GM10266 (cell line): ENCODE results near the gene PARP15.

Experiments
- DNase-seq: peaks from one replicate; pipeline ENCODE4 v3.0.0; 2012; ENCODE audit errors: extremely low spot score
- CTCF ChIP-seq: IDR thresholded peaks from 2 replicates; pipeline ENCODE4 v1.5.1; 2012; ENCODE audit warnings: mild to moderate bottlenecking, low read depth; ENCODE audit not compliant: control insufficient read depth, insufficient read depth; ENCODE audit errors: missing control alignments

PARP15 gene

GRCh38 chr3:122660297-122660974 is 83.0 kb downstream of the PARP15 start:
- TF ChIP-seq CTCF, result peak; percentile 16
- DNase-seq, result no peak

- TF ChIP-seq CTCF, result no peak
- no peak for DNase-seq
These were observed 84.2 kb downstream of the PARP15 start for GRCh38 chr3:122661633-122662032.

- no peak for DNase-seq
- no peak for TF ChIP-seq CTCF
These were observed 85.1 kb downstream of the PARP15 start for GRCh38 chr3:122662505-122662904.

- DNase-seq, result no peak
These were observed 87.9 kb downstream of the PARP15 start for GRCh38 chr3:122665226-122665786.

GRCh38 chr3:122665881-122666280 is 88.4 kb downstream of the PARP15 start:
- no peak for TF ChIP-seq CTCF
- no peak for DNase-seq

More at GRCh38 chr3:122665226-122665786, 87.9 kb downstream of the PARP15 start:
- no peak for TF ChIP-seq CTCF

- DNase-seq, result peak; percentile 37
- no peak for TF ChIP-seq CTCF
These were observed 91.7 kb downstream of the PARP15 start for GRCh38 chr3:122668930-122669730.

GRCh38 chr3:122671553-122671952 is 94.1 kb downstream of the PARP15 start:
- TF ChIP-seq CTCF, result no peak
- no peak for DNase-seq
